ENCODE results near the gene PRRC2A.

PRRC2A gene

DNA sequence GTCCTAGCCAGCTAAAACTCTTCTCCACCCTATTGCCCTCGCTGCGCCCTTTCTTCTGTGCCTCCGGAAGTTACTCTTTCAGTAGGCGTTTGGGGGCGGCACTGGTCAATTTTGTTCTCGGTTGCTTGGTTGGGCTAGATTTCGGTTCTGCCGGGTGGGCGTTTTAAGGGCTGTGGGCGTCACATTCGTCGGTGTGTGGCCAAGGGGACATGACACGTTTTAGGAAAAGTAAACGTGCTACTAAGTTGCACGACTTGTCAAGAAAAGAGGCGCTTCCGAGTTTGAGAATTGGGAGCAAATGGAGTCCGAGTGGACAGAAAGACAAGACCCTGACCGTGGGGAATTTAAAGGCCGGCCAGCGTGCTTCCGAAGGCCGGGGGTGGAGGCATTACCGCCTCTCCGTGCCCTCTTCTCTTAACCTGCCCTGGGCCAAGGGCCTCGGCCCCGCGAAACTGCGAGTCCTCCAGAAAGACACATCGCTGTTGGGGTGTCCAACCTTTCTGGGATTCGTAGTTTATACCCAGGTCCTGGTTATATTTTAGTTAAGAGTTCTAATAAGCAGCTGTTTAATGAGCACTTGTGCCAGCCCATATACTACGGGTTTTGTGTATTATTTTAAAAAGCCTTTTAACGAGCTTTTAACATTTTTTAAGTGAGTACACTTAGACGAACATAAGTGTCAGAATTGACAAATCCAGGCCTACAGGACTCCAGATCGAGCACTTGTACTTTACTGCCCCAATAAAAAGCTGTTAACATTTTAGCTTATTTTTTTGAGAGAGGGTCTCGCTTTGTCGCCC, 32.6 kb downstream of the PRRC2A start:
- DNase-seq (ENCODE audit: low spot score), result peak; percentile 88

DNA sequence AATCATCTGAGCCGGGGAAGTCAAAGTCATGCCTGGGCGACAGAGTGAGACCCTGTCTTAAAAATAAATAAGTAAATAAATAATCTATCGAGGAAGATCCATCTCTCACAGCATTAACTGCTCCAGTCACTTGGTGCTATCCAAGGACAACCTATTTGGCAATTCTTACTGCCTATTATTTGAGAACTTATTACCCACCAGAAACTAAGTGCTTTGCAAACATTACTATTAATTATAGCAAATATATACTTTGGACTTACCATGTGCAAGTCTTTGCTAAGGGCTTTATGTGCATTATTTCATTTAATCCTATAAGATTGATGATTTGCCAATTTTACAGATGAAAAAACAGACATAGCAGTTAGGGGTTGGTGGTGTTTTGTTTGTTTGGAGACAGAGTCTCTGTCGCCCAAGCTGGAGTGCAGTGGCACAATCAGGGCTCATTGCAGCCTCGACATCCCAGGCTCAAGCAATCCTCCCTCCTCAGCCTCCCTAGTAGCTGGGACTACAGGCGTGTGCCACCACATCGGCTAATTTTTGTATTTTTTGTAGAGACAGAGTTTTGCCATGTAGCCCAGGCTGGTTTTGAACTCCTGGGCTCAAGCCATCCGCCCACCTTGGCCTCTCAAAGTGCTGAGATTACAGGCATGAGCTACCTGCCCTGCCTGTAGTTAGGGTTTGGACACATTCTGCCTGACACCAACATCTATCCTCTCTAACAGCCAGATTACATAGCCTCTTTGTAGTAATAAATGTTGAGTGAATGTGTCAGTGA, 34.2 kb downstream of the PRRC2A start:
- no peak for DNase-seq (ENCODE audit: low spot score)

DNA sequence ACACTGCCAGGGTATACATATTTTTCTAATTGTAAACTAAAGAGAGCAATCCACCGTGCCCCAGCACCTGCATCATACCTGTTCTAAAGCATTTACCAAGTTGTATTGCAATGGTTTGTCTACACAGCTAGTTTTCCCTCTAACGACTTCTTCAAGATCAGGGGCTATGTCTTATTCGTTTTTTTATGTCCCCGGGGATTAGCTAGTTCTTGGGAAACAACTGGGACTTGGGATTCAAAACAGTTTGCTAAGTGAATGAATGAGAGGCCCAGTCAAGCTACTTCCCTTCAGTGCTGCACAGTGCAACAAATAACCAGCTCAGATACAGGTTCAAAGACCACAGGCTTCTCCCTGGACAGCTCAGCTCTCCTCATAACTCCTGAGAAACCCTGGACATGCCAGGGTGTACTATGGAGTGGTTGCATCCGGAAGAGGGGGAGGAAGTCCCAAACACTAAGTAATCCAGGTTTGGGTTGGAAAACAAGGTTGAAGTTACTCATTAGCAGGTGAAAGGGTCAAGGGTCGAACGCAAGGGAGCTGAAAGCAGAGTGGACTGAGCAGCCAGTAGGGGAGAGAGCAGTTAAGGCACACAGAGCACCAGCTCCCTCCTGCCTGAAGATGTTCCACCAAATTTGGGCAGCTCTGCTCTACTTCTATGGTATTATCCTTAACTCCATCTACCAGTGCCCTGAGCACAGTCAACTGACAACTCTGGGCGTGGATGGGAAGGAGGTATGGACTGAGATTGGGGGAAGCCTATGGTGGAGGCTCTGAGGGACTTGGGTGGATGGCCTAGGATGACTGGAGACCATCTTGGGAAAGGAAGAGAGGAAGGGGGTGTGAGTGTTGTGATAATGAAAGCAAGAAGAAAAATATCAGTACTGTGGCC, 35.1 kb downstream of the PRRC2A start, which contains the start of gene APOM:
TSS of gene APOM (plus strand) at position 546 of the 889 bp plus-strand sequence. CDS start at position 619, 73 bp downstream.
- DNase-seq (ENCODE audit: low spot score), result no peak

DNA sequence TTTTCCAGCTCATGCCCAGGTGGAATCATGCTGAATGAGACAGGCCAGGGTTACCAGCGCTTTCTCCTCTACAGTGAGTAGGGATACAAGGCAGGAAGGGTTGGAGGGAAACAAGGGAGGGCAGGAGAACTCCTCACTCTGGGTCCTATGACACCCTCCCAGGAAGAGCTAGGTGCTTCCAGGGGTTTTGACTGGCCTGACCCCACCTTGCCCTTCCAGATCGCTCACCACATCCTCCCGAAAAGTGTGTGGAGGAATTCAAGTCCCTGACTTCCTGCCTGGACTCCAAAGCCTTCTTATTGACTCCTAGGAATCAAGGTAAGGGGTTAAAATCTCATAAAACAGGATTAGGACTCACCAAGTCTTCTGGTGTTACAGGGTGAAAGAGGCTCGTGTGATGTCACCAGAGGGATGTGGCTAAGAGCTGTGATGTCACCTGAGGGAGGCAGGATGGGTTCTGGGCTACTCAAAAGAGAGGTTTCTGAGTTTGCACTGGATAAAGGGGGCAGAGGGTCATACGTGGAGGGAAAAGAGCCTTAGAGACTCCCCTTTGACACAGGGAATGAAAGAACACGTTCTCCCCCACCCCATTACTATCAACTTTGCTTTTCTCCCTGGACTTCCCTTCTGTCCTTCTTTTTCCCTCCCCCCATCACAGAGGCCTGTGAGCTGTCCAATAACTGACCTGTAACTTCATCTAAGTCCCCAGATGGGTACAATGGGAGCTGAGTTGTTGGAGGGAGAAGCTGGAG, 37.1 kb downstream of the PRRC2A start:
- DNase-seq (ENCODE audit: low spot score), result no peak

DNA sequence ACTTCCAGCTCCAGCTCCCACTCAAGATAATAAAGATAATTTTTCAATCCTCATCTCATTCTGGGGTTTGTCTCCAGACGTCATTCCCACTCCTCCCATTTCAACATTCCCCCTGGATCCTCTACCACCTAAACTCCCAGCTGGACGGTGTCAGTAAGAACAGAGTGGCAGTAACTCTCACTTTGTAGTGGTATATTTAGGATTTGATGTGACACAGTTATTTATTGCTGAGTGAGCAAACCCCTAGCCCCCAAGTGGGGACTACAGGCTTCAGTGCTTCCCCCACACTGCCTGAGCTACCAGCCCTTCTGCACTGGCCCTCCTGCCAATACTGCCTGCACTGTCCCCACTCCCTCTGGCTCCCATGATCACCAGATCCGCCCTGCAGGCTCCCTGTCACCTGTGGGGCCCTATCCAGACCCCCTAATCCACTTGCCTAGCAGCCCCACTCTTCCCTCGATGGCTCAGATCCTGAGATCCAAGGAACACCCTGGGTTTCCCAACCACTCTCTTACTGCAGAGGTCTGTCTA, 37.7 kb downstream of the PRRC2A start:
- no peak for DNase-seq (ENCODE audit: low spot score)

DNA sequence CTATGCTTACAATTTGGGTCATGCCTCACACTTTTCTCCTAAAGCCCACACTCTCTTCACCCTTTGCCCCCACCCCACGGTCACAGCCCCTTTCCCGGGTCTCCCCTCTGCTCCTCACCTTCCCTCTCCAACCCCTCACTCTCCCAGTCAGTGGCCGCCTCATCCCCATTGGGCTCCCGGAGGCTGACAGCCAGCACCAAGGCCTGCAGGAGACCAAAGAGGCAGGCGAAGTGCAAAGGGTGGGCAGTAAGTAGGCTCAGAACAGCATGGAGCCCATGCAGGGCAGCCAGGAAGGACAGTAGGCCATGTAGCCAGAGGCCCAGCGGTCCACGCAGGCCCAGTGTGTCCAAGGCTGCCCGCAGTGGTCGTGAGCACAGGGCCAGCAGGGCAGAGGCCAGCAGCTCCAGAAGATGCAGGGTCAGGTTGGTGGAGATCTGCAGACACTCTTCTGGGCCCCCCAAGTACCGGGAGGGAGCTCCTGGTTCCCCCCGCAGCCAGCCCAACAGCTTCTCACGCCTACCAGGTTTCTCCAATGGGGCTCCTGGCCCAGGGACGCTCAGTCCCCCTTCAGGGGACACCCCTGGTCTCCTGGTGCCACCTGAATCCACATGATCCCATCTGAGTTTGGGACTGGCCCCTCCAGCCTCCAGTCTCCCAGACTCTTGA, 38.6 kb downstream of the PRRC2A start:
- no peak for DNase-seq (ENCODE audit: low spot score)

DNA sequence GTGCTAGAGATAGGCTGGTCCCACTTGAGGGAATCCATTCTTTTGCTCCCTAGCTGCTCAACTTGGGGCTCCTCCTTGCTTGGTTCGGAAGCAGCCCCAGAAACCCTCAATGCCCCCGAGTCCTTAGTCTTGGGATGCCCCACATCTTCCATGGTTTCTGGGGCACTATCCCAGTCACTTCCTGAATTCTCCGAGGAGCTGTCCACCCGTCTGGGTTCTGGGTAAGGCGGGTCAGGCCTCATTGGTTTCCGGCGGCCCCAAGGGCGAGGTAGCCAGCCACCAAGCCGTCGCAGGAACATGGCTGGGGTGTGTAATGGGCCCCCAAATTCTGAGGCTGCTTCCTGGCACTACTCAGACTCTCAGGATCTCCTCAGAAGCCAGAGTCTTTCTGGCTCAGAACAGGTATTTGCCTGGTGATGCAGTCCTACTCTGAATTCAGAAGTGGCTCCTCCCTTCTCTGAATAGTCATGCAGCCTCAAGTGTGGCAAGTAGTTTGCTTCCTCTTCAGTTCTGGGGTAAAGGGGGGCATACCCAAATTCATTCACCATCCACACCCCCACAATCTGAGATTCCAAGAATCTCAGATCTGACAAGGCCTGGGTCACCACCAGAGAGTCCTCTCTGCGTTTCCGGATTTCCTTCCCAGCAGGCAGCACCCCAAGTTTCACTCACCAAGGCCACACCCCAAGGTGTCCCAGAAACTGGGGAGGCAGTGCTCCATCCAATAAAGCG, 39.3 kb downstream of the PRRC2A start:
- peak; percentile 42 for DNase-seq (ENCODE audit: low spot score)

DNA sequence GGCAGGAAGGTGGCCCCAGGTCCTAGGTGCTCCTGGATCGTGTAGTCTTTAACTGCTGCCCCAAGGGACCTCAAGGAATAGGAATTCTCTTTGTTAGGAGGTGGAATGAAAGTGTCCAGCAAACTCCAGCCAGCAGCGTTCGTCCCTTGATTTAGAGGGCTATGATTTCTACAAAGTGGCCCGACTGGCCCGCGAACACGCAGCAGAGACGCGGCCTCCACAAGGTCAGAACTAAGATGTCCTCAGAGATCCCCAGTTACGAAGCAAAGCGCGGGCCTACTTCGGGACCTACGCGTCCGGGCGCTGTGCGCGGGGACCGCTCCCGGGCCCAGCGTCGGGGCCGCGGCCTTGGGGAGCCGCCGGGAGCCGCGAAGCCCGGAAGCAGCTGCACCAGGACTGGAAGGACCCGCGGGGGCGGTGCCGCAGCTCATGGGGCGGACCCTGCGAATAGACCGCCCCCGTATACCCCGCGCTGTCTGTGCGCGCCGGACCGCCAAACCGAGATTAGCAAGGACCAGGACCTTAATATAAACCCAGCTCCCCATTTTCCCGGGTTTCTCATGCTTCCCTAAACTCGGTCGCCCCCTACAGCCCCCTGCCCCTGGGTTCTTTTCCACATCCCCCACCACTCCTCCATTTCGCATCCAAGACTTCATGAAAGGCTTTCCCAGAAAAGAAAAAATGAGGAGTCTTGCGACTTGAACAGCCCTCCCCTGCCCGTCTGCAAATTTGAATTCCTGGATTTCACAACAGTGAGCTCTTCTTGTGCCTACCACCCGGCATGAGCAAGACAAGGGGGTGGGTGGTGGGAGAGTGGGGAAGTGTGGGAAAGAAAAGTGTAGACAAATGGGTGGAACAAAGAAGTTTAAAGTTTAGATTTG, 40.1 kb downstream of the PRRC2A start, which contains the start of gene C6orf47:
TSS of gene C6orf47 (minus strand) at position 398 of the 881 bp plus-strand sequence. CDS start 831 bp downstream, outside the sequence.
- peak; percentile 83 for DNase-seq (ENCODE audit: low spot score)

DNA sequence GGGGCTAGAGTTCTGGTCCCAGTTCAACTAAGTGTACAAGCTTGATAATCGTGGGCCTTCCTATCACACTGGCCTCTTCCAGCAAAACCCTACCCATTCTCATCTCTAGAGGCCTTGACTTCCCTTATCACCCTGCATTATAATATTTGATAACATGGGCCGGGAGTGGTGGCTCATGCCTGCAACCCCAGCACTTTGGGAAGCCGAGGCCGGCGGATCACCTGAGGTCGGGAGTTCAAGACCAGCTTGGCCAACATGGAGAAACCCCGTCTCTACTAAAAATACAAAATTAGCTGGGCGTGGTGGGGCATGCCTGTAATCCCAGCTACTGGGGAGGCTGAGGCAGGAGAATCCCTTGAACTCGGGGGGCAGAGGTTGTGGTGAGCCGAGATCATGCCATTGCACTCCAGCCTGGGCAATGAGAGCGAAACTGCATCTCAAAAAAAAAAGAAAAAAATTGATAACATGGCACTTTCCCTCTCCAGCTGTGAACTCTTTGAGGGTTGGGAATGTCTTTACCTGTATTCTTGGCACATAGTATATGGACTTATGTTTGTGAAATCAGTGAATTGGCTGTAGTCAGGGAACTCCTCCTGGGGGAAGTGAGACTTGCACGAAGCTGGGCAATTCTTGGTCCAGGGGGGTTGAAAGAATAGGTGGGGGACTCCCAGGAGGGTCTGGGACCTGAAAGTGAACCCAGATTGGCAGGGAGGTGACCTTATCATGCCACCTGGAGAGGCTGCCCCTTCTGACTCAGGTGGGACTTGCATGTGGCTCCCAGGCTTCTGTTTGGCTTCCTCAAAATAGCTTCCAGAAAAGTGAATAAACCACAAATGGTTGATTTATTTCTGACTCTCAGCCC, 41.0 kb downstream of the PRRC2A start:
- no peak for DNase-seq (ENCODE audit: low spot score)

DNA sequence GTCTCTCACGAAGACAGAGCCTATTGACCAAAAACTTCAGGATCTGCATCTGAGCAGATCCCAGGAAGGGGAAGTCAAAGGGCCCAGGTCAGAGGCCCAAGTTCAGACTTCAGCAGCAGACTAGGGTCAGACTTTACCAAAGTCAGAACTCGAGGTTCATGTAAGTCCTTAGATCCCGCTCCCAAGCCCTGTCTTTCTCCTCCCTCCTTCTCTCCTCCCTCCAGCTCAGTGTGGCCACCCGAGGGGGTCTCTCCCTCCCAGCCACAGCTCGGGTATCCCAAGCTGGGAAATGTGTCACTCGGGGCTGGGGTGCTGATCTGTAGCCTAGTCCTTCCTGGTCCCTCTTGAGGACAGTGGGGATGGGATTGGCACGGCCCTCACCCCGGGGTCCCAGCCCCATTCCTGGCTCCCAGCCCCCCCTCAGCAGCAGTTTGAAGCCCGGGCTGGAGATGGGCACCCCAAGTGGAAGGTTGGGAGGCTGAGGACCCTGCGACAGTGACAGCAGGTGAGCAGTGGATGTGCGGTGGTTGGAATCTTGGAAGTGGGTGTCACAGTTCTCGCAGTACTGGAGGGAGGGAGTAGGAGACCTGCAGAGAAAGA, 41.7 kb downstream of the PRRC2A start:
- no peak for DNase-seq (ENCODE audit: low spot score)

DNA sequence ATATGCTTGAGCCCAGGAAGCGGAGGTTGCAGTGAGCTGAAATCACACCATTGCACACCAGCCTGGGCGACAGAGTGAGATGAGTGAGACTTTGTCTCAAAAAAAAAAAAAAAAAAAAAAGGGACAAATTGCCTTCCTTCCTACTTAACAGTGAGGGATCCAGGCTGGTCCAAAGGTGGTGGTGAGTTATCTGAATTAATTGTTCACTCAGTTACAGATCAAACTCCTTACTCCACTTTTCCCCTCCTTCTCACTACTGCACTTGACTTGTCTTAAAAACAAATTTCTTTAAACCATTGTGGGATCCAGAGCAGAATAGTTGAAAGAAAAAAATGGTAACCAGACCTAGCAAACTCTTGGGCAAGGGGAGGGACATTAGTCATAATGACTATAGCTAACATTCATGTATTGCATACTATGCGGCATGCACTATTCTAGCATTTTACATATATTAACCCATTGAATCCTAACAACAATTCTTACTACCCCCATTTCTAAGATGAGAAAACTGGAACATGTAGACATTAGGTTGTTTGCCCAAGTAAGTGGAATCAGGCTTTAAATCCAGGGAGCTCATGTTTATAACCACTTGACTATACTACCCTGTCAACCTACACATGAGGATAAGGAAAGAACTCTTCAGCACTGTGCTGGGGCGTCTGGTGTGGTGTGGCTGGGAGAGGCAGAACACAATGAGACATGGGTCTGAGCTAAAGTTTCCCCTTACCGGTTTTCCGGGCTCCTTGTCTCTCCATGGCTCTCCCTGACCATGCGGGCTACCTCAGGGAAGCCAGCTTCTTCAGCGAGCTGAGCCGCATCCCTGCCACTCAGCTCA, 42.8 kb downstream of the PRRC2A start:
- DNase-seq (ENCODE audit: low spot score), result no peak

DNA sequence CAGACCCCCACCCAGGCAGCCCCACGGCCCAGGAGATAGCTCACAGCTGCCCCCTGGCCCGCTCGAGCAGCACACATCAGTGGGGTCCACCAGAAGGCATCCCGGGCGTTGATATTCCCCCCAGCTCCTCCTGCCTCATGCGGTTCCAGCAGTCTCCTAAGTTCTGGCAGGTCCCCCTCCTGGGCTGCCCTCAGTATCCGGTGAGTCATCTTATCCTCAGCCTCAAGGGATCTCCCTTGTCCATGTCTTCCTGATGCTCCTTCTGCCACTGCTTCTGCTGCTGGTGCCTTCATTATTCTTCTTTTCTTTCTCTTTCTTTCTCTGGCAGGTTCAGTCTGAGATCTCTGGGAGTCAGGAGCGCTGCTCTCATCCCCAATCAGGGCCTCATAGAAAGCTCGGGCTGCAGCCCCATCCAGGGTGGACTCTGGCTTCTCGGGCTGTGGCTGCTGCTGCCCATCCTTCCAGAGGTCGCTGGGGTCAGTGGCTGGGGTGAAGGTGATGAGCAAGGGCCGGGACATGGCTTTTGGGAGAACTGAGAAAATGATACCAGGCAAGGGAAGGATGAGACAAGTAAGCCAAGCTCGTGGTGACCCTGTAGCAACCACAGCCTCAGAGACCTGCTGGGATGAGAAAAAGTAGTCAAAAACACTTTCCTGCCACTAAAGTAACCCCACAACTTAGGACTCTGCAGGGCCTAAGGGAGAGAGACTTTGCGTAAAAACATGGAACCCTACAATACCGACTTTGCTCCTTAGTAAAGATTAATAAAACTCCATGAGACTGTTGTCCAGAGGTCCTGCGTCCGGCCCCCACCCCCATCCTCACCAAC, 43.7 kb downstream of the PRRC2A start:
- no peak for DNase-seq (ENCODE audit: low spot score)

DNA sequence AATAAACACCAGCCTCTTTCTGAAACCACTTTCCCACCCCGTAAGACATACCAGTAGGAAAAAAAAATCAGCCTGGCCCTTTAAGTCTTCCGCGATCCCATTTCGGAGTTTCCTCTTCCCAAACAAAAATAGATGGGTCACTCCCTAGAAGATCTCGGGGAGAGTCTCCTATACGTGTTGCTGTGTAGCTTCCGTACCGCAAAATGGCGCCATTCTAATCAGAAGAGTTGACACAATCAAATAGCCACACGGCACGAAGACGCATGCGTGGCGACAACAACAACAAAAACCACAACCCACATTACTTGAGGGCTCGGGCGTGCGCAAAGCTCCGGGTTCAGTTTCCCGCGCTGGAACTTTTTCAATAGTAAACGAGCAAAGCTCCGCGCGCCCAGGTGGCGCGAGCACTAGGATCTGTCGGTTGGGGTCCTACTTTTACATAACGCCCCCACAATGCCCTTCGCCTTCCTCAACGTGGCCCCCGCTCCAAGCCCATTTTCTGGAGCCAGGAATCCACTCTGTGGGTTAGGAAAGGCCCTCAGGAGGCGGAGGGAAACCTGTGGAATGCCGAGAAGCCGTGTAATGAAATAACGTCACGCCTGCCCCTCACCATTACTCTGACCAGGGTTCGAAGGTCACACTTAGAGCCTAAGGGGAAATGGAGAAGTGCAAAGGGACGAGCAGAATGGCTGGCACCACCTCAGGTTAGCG, 44.4 kb downstream of the PRRC2A start, which contains the start of gene GPANK1:
TSS of gene GPANK1 (minus strand) at position 208 of the 711 bp plus-strand sequence. CDS start 519 bp downstream, outside the sequence.
- DNase-seq (ENCODE audit: low spot score), result peak; percentile 94

DNA sequence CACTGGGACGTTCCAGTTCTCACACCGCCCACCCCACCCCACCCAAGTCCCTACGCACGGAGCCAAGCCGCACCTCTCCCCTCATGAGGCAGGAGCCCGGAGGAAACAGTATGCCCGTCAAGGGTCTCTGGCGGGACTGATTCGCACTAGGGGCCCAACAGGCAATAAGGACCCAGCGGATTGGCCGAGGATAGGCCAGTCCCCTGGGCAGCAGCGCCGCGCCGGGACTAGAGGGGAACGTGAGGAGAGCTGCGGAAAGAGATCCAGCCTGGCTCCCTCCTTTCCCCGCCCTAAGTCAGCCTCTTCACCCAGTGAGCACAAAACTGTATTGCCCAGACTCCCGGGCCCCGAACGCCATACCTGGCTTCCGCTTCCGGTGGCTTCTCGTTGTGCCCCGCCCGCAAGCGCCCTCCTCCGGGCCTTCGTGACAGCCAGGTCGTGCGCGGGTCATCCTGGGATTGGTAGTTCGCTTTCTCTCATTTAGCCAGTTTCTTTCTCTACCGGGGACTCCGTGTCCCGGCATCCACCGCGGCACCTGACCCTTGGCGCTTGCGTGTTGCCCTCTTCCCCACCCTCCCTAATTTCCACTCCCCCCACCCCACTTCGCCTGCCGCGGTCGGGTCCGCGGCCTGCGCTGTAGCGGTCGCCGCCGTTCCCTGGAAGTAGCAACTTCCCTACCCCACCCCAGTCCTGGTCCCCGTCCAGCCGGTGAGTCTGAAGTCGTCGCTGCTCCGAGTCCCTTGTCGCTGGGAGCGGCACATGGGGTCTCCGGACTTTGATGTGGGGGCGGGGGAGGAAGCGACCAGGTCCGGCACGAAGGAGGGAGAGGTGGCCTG, 45.2 kb downstream of the PRRC2A start, which contains the start of gene CSNK2B:
TSS of gene CSNK2B (plus strand) at position 580 of the 836 bp plus-strand sequence. CDS start 752 bp downstream, outside the sequence.
- DNase-seq (ENCODE audit: low spot score), result peak; percentile 99

Measured in activated CD4-positive, alpha-beta T cell treated with anti-CD3 and anti-CD28 coated beads, Interleukin-2, Interleukin-4, amounts not matched to agents 100 ng/mL and 50 ng/mL, durations not matched to agents 16 hours and 8 hours (primary cell).